GM12874 (cell line): ENCODE results near the gene NFIL3.

Experiments used
- TF ChIP-seq, protein P1 (sequence below): IDR thresholded peaks from 2 replicates; pipeline ENCODE4 v1.5.1; 2011; ENCODE audit warnings: low read depth, mild to moderate bottlenecking, control low read depth, low read length, moderate library complexity; ENCODE audit not compliant: insufficient read depth

Gene NFIL3

DNA sequence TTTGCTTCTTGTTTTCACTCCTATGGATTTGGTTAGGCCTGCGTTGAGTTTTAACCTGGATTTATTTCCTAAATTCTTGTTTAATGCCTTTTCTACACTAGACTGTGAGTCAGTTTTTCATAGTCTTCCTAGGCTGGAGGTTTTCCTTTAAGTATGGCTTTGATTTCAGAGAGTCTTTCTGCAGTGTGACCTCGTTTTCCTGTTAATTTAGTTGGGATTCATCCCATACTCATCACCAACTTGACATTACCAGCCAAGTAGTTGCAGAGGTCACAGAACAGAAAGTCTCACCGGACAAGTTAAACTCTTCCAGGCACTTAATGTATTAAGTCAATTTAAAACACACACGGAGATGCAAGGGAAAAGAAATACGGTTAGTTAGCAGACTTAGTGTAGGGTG lies 32.2 kb downstream of the NFIL3 start:
- TF ChIP-seq, protein P1, sequence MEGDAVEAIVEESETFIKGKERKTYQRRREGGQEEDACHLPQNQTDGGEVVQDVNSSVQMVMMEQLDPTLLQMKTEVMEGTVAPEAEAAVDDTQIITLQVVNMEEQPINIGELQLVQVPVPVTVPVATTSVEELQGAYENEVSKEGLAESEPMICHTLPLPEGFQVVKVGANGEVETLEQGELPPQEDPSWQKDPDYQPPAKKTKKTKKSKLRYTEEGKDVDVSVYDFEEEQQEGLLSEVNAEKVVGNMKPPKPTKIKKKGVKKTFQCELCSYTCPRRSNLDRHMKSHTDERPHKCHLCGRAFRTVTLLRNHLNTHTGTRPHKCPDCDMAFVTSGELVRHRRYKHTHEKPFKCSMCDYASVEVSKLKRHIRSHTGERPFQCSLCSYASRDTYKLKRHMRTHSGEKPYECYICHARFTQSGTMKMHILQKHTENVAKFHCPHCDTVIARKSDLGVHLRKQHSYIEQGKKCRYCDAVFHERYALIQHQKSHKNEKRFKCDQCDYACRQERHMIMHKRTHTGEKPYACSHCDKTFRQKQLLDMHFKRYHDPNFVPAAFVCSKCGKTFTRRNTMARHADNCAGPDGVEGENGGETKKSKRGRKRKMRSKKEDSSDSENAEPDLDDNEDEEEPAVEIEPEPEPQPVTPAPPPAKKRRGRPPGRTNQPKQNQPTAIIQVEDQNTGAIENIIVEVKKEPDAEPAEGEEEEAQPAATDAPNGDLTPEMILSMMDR, result no peak

DNA sequence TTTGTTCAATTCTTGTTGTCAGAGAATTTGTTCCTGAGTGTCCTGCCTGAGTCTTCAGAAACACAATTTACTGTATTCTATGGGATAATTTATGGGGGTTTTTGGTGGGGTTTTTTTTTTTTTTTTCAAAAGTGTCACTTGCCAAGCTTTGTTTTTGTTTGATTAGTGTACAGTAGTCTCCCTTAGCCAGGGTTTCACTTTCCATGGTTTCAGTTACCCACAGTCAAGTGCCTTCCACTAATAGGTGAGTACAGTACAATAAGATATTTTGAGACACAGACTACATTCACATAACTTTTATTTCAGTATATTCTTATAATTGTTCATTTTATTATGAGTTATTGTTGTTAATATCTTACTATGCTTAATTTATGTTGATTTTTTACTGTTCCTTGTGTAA lies 36.9 kb downstream of the NFIL3 start:
- TF ChIP-seq, protein P1, result no peak

DNA sequence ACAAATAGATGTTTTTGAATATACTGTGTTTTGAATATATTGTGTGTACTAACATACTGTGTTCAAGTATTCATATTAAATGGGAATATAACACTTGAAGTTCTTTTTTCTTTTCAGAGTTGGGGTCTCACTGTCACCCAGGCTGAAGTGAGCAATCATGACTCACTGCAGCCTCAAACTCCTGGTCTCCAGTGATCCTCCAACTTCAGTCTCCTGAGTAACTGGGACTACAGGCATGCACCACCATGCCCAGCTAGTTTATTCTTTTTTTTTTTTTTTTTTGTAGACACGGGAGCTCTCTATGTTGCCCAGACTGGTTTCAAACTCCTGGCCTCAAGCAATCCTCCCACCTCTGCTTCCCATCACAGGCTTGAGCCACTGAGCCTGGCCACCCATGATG lies 38.7 kb downstream of the NFIL3 start:
- TF ChIP-seq, protein P1, result no peak

DNA sequence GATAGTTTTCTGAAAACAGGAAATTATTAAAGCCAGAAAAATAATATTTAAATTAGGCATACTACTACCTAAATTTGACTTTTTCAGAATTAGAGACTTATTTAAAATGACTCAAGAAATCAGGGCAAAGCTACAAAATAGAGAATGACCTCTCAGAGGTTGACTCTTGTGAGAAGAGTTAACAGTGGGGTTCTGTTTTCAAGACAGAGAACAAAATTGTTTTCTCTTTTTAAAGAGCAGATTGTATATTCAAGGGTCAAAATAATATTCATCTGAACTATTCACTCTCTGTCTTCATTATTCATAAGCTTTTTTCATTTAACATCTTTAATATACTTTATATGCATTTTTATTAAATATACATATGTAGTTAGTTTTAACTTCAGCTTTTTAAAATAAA lies 40.1 kb downstream of the NFIL3 start:
- TF ChIP-seq, protein P1, result no peak

DNA sequence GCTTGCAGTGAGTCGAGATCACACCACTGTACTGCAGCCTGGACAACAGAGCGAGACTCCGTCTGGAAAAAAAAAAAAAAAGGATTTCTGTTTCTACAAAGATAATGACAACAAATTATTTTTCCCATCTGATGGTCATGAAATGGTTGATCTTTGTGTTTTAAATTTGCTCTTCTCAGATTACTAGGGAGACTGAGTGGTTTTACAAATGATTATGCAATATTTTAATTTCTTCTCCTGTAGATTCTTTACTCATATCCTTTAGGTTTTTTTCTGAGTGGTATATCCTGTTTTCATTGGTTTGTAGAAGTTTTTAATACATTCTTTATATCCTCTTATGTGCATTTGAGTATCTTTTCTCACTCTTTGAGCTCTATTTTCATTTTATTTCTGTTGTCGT lies 41.3 kb downstream of the NFIL3 start:
- TF ChIP-seq, protein P1, result no peak

DNA sequence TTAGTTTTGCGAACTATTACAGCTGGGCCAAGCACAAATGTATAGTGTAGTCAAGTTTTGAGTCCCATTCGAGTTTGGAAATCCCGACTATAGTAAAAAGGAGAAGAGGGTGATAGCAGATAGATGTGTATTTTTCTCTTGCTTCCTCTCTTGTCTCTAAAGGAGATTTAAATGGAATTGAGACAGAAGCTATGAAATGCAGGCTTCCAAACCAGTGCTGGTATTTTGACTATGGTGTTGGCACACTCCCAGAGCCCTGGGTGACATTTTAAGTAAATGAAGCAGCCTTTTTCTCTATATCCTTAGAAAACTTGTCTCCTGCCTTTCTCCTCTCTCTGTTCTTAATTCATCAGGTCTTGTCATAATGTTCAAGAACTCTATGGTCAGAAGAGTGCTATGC lies 44.2 kb downstream of the NFIL3 start:
- TF ChIP-seq, protein P1, result no peak

DNA sequence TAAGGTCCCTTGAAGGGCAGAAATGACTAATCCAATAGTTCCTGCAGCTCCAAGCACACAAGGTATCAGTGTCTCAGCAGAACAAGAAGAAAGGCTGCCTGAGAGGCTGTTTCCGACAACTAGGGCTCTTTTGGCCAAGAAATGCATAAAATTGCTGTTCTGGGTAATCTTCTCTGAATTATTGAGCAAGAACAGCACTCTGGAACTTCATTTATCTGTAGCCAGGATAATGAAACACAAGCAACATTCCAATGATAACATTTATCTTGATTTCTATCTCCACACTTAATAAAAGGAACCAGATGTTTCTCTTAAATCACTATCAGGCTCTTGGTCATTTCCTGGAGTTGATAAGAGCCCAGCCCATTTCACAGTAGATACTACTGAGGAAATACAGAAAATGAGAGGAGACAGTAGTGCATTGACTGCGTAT lies 44.9 kb downstream of the NFIL3 start:
- TF ChIP-seq, protein P1, result no peak

DNA sequence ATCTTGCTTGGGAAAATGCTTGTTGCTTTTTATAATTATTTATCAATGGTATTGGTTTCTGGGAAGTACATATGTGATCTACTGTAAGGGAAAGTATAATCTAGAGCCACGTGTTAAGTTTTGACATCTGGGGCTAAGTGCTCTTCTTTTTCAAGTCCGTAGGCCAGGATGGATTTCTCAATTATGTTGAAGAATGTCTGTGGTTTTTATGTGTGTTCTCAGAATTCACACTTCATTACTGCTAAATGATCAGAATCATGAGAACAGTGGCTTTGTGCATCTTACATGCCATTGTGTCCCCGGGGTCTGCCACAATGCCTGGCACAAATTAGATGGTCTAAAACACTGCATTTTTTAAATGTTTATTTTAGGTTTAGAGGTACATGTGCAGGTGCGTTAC lies 47.4 kb downstream of the NFIL3 start:
- TF ChIP-seq, protein P1, result no peak
